GM18873 (cell line): ENCODE measurements around the gene MRPL58.
"Not testable (repeated sequence)": the region's sequence is repeated elsewhere in the genome, so short reads cannot be mapped to it uniquely, and the experiment has no call there.

Experiments
- ATAC-seq: cut with Tn5 transposase; IDR thresholded peaks from one replicate; pipeline ENCODE4 v1.9.1; 2021; ENCODE audit warnings: mild to moderate bottlenecking, moderate library complexity, moderate number of reproducible peaks; ENCODE audit not compliant: unreplicated experiment, low FRiP score

Gene MRPL58

GRCh38 chr17:75044716-75045115 is 32.2 kb downstream of the MRPL58 start:
- no peak for ATAC-seq

DNA sequence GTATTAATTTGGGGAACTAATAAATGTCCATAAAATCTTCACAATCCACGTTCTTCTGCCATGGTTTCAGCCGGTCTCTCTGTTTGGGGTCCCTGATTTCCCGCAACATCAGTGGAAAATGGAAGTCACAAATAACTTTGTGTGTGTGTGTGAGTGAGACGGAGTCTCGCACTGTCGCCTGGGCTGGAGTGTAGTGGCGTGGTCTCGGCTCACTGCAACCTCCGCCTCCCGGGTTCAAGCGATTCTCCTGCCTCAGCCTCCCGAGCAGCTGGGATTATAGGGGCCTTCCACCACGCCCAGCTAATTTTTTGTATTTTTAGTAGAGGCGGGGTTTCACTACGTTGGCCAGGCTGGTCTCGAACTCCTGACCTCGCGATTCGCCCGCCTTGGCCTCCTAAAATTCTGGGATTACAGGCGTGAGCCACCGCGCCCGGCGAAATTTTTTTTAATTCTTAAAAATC is 33.5 kb downstream of the MRPL58 start:
- not testable (repeated sequence) for ATAC-seq

GRCh38 chr17:75046407-75047289 is 34.2 kb downstream of the MRPL58 start, which contains the start of the genes ATP5PD and KCTD2:
Gene ATP5PD (minus strand): TSS chr17:75046969. CDS start chr17:75042650, 4,319 bp downstream.
Gene KCTD2 (plus strand): TSS chr17:75047225. CDS start chr17:75047251, 26 bp downstream.
- ATAC-seq: peak; percentile 96

DNA sequence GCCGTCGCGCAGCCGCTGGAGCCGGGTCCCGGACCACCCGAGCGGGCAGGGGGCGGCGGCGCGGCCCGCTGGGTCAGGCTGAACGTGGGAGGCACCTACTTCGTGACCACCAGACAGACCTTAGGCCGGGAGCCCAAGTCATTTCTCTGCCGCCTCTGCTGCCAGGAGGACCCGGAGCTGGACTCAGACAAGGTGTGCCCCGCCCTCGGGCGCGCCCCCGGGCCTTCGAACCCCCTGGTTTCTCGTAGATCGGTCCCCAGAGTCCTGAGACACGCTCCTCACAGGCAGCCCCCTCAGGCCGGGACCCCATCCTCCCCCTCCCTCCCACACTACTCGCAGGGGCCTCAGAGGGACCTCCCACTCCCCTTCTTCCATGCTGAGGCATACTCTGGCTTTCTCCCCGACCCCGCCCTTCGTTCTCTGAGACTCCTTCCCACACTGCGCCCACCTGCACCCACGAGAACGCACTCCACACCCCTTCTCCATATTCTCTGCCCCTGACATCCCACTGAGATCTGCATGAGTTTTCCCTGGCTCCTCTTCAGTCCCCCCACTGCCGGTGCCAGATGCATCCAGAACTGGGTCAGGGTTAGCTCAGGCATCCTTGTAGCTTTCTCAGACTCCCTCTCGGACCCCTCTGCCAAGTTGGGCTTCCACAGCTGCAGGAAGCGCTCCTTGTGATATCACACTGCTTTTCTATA is 35.1 kb downstream of the MRPL58 start:
- ATAC-seq: no peak

DNA sequence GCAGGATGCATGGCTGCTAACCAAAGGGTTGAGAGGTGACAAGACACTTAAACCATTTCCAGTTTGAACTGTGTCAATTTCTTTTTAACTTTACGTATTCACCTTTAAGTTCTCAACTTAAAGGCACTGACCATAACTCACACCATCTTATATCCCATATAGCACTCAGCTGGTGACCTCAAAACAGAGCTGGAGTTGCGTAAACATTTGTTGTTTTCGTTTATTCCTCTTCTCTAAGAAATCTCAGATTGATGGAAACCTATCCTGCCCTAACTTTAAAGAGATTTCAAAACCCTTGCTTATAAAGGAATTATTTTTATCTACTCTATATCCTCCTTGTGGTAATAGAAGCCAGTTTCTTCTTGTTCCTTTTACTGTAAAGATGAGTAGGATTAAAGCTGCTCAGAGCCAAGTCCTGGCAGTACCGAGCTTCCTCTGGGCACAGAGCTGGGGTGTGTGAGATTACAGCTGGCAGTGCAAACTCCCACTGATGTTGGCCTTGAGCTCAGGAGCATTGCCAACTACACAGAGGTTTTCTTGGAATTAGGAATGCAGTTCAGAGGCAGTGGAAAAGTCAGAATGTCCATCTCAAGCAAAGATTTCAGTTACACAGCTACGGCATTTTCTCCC is 35.9 kb downstream of the MRPL58 start:
- ATAC-seq: no peak

DNA sequence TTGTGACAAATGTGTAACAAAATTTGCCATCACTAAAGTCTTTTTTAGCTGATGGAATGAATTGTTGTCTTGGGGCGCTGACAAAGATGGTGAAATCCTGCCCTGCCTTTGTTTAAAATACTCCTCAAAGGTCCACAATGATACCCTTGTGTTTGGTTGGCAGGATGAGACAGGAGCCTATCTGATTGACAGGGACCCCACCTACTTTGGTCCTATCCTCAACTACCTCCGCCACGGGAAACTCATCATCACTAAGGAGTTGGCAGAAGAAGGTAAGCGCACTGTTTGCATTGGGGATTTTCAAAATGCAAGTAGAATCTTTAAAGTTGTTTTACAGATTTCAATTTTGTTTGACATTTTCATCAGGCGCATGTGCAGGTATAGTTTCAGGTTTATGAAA is 36.6 kb downstream of the MRPL58 start:
- no peak for ATAC-seq

- ATAC-seq: no peak
Measured at GRCh38 chr17:75049706-75050105, 37.2 kb downstream of the MRPL58 start.

- ATAC-seq: no peak
Measured at GRCh38 chr17:75051941-75052340, 39.5 kb downstream of the MRPL58 start.

DNA sequence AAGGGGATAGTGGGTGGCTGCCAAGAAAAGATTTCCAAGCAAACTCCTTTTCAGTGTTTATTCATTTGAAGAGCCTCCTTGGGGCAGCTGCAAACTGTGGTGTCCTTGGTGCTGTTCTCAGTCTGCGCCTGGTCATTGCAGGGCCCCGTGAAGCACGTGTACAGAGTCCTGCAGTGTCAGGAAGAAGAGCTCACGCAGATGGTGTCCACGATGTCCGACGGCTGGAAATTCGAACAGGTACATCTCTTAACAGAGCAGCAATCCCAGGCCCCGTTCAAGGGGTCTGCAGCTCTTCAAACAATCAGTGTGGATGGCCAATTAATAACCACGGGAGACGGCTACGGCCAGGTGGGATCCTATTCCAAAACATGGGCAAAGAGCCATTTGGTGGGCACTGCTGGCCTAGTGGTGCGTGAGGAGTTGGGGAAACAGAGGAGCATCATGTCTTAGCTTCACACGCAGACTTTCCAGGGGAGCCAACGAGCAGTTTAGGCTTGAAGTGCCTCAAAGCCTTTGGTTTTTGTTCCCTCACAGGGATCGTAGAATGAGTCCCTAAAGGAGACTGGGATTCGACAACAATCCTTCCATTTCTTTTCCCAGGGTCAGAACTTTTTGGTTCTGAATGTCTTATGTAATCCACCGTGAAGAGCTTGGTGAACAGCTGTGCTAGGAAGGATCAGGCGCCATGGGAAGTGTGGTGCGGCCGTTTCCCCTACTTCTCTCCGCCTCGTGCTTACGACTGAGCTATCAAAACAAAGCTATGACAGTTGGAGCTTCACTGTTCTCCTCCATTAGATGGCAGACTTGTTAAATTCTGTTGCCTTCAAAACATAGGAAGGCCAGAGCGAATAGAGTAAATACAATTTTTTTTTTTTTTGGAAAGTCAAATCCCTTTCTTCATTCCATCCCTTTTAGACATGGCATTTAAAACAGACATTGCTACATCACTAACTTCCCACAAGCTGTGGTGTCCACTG is 47.2 kb downstream of the MRPL58 start:
- no peak for ATAC-seq

DNA sequence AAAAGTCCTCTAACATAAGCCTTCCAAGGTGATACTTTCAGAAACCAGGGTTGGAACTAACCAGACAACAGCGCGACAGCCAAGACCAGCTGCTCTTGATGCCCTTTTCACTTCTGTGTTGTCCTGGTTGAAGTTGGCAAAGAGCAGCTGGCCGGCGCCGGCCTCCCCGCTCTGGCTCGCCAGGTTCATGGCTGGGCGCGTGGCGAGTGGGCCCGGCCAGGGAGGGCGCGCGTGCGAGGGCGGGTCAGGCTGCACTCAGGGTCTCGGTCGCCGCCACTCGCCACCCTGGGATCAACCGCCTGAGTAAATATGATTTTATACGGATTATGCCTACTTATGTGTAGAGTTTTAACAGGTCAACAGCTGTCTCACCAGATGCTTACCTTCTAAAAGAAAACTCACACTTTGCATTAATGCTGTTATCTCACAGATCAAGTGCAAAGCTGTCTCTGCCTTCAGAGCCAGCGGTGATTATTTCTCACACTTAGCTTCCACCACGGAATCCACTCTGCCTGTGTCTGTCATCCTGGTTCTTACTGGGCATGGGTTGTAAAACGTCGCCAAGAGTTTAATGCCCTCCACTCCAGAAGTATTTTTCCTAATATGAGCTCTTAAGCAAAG is 48.1 kb downstream of the MRPL58 start:
- no peak for ATAC-seq

GRCh38 chr17:75061055-75061438 is 48.6 kb downstream of the MRPL58 start:
- no peak for ATAC-seq

DNA sequence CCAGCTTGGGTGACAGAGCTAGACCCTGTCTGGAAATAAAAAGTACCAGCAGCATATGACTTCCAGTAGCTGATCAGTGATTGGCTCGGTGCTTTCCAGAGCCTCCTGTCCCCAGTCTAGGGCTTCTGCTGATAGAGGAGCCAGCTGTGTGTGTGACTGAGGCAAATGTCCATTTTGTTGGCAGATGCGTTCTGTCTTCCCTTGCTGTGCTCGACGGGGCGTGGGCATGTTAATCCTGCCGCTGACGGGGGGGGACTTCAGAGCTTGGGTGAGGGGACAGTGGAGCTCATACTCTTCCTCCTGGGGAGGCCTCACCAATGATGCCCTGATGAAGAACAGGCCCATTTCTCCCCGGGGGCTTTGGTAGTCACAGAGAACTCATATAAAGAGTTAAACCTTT is 49.1 kb downstream of the MRPL58 start:
- no peak for ATAC-seq

DNA sequence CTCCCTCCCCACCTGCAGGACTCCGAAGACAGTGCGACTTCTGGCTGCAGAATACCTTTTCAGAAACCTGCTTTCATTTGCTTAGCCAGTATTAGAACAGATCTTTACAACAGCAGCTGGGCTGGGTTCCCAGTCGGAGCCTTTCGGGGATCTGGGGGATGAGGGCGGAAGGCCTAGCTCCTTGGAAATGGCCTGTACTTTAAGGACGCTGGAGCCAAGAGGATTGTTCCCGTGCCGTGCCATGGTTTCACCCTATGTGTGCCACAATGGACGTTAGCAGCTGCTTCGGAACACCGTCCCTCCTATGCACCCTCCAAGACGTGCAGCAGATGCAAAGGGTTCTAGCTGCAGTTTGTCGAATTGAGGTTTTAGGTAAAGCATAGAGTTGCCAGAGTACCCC is 50.7 kb downstream of the MRPL58 start:
- ATAC-seq: no peak

GRCh38 chr17:75063626-75064025 is 51.2 kb downstream of the MRPL58 start:
- no peak for ATAC-seq

DNA sequence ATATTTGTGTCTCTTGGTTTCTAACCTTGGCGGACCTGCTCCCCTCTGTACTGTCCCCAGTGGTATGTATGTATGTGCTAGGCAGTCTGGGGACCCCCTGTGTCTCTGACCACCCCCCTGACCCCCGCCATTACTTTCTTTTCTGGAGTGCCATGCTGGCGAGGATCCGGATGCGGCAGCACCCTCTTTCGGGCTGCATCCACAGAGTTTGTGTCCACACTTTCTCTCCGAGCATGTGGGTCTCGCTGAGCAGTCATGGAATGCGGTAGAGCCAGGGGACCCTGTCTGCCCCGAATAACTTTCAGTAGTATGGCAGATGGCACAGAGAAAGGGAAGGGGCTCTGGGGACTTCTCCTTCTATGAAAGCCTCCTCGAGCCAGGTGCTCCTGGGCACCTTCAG is 51.6 kb downstream of the MRPL58 start:
- no peak for ATAC-seq

DNA sequence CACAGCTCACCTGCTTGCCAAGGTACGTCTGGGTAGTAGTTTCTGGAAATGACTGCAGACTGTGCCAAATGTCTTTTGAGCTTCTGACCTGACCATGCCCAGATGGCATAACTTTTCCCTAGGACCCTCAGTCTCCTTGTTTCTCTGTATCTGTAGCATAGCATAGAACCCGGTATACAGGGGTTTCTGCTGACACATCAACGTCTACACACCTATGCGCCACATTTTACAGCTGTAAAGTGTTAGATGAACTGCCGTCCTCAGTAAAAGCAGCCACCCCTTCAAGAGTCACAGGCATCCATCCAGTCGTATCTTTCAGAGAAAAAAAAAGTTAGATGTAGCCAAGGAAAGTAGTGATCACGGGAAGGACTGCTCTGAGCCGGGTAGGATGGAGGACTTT is 52.0 kb downstream of the MRPL58 start:
- no peak for ATAC-seq

- no peak for ATAC-seq
Measured at GRCh38 chr17:75064867-75065561, 52.5 kb downstream of the MRPL58 start.

- ATAC-seq: no peak
Measured at GRCh38 chr17:75065562-75066151, 53.2 kb downstream of the MRPL58 start.
